Glomerular visceral epithelial cell (primary cell): ENCODE data around the gene RAB5B.
"Not testable (repeated sequence)": the region's sequence is repeated elsewhere in the genome, so short reads cannot be mapped to it uniquely, and the experiment has no call there.

Source experiments
- DNase-seq: peaks from one replicate; pipeline ENCODE4 v3.0.0-alpha.2; 2016; ENCODE audit errors: extremely low spot score

The RAB5B gene

DNA sequence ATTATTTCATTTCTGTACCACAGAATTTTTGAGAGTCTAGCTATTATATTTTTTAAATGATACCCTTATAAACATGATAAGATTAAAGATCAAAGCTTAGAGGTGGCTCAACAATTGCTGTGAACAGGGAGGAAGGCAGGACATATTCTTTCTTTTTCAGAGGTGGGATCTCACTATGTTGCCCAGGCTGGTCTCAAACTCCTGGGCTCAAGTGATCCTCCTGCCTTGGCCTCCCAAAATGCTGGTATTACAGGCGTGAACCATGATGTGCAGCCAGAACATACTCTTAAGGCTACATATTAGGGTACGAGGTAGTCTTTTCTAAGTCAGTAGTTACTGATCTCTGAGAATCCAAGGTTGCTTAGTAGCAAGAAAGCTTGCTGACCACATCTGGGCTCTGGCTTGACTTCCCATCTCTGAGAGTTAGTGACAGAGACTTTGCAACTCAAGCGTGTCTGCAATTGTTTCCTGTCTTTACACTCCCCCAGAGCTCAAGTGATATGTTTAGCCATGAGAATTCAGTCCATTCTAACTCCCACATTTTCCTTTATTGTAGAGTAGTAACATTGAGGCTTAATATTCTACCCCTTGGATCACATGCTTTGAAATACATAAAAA is 8.6 kb downstream of the RAB5B start:
- DNase-seq = peak; percentile 57

DNA sequence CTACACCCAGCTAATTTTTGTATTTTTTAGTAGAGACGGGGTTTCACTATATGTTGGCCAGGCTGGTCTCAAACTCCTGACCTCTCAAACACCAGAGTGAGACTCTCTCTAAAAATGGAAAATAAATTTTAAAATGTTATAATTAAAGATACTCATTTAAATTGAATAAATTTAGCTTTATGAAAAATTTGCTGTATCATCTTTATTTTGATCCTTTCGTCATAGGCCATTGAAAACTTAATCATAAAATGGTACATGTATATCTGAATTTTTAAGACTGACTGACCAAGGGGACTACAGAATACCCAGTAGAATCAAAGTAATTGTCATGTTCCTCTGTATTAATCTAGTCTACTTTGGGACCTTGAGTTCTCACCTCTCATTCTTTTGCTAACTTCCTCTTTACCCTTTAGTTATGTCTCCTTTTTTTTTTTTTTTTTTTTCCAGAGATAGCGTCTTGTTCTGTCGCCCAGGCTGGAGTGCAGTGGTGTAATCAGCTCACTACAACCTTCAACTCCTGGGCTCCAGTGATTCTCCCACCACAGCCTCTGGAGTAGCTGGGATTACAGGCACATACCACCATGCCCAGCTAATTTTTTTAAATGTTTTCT is 9.5 kb downstream of the RAB5B start:
- no peak for DNase-seq

DNA sequence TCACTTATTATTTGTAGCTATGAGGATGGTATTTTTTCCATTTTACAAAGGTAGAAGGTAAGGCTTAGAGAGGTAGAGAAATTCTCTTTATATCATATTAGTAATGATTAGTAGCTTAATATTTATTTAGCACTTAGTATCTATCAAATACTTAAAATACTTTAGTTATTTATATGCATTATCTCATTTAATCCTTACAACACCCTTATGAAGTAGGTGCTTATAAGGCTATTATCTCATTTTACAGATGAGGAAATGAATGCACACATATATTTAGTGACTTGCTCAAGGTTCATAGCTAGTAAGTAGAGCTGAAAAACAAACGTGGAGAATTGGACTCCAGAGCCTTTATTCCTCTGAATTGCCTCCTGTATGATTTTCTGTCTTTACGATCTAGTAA is 11.0 kb downstream of the RAB5B start:
- no peak for DNase-seq

DNA sequence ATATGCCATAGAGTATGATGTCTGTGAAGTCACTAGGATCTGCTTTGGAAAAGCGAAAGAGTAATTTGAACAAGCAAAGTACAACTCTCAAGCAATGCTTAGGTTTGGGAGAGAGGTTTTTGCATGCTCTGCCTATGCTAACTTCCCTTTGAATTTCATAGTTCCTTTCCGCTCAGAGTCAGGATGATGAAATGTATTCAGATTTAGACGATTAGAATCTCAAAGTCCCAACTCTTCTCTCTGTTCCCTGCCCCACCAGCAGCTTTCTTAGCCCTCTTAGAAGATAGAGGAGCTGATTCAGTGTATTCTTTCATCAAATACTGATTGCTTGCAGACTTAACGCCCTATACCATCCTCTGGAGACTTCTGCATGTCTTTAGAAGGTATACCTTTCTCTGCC is 11.5 kb downstream of the RAB5B start:
- DNase-seq = no peak

DNA sequence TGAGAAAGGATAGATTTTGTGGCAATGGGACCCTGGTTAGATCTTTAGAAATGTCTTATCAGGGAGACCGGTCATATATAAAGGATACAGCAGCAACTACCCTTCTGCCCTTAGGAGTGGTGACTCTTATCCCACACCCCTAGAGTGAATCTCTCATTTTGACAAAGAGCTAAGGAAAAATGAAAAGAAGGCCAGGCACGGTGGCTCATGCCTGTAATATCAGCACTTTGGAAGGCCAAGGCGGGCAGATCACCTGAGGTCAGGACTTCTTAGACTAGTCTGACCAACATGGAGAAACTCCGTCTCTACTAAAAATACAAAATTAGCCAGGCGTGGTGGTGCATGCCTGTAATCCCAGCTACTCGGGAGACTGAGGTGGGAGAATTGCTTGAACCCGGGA is 12.1 kb downstream of the RAB5B start:
- not testable (repeated sequence) for DNase-seq

DNA sequence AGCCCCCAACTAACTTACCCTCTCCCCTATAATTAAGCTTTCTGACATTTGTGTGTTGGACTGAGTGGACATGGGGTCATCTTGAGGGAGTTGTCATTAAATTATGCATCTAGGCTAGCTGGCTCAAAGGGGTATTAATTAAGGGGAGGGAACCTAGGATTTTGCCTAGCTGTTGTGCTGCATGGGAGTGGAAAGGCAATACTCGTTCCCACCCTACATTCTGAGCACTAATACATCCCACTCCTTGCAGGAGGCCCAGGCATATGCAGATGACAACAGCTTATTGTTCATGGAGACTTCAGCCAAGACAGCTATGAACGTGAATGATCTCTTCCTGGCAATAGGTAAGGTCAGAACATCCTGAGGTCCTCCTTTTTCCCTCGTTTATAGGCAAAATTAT is 17.2 kb downstream of the RAB5B start:
- DNase-seq = no peak

DNA sequence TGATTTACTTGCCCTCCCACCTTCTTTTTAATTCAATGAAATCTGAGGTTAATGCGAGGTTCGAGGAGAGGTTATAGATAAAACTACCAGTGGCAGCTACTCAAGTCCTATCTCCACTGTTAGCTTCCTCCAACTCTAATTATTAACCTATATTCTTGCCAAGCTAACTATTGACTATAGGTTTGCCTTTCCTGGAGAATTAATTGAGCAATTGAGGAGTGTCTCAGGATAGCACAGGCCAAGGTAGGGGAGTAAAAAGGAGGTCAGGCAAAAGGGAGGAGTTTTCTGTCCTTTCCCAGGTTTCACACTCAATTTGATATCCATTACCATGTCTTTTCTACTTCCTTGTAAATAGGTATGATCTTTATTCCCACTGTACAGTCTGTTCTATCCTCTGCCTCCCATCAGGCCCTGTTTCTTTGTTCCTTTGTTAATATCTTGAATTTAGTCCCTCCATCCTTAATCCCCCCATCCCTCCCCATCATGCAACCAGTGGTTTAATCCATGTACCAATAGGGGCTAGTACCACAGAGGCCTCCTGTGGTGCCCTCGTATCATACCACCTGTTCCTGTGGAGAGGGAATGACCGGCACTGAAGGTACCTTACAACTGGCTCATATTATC is 19.5 kb downstream of the RAB5B start:
- no peak for DNase-seq

DNA sequence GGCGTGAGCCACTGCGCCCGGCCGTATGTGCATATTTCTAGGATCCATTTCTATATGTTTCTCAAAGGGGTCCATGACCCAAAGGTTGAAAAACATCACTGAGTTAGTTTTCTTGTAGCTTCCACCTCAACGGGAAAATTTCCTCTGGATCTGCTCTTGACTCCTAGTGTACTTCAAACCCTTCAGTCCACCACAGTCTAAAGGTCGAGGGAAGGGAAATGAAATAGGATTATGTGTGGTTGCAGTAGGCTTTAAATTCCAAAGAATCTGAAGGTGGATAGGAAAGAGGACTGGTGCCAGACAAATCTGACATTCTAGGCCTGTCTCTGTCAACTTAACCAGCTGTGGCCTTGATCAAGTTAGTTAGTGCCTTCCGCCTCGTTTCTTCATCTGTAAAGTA is 21.5 kb downstream of the RAB5B start:
- DNase-seq = no peak

DNA sequence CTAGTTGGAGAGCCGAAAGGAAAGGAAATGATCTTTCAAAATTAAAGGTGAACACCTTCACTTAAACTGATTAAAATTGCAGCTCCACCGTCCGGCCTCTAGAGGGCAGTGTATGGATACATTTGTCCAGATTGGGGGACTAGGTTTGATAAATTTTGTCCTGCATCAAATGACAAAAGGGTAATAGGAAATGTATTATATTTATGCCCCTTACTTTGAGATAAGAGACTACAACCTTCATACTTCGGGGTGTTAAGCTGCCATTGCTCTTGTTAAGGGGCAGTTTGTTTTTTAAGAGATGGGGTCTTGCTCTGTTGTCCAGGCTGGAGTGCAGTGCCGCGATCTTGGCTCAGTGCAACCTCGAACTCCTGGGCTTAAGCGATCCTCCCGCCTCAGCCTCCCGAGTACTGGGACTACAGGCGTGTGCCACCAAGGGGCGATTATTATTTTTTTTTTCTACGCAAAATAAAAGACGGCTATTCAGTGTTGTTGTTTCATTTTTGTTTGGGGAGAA is 22.4 kb downstream of the RAB5B start:
- peak; percentile 65 for DNase-seq

DNA sequence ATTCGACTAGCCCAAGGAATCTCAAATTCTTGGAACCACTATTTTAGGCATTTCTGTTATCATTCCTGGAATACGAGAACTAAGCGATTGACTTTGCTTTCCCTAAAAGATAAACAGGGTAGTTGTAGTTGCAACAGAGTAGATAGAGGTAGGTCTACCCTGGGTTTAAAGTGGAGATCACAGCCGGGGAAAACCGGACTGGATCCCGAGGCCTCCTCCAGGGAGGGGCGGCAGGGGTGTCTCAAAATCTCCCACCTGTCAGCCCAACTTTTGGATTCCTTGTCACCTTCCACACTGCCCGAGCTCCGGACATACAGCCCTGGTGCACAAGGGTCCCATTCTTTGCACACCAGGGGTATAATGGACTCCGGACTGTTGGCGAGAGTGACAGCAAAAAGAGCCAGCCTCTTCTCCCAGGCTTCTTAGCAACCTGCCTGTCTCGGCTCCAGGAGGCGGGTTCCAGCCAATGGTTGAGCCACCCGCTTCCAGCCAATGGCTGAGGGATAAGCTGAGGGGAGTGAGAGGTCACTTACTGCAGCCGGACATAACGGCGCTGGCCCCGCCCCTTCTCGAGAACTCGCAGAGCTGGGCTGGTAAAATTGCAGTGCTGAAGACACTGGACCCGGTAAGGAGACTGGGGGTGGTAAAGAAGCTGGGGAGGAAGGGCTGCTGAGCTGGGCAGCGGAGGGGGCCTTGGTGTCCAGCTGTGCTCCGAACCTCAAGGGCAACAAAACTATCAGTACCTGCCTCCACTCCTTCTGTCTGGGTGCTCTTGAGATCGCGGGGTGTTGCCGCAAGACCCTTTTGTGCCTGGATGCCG is 23.0 kb downstream of the RAB5B start, which contains the start of gene SUOX:
Gene SUOX (plus strand): TSS at position 562 of the 820 bp plus-strand sequence. CDS start 4,946 bp downstream, outside the sequence.
- DNase-seq = peak; percentile 97

DNA sequence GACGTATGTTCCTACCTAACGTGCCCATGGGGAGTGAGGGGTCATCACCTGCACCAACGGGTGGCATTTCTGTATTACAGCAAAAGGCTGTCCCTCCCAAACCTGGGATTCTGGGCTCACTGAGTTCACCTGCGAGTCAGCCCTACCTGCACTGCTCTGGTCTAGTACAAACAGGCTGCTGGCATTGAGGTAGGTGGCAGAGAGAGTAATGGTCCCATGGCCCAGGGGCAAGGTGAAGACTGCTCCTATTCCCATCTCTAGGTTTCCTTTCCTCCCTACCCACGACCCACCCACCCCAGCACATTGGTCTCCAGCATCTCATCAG is 23.6 kb downstream of the RAB5B start:
- DNase-seq = no peak

DNA sequence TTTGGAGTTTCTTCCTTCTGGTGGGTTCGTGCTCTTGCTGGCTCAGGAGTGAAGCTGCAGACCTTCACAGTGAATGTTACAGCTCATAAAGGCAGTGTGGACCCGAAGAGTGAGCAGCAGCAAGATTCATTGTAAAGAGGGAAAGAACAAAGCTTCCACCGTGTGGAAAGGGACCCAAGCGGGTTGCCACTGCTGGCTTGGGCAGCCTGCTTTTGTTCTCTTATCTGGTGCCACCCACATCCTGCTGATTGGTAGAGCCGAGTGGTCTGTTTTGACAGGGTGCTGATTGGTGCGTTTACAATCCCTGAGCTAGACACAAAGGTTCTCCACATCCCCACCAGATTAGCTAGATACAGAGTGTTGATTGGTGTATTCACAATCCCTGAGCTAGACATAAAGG is 25.6 kb downstream of the RAB5B start:
- DNase-seq = not testable (repeated sequence)

DNA sequence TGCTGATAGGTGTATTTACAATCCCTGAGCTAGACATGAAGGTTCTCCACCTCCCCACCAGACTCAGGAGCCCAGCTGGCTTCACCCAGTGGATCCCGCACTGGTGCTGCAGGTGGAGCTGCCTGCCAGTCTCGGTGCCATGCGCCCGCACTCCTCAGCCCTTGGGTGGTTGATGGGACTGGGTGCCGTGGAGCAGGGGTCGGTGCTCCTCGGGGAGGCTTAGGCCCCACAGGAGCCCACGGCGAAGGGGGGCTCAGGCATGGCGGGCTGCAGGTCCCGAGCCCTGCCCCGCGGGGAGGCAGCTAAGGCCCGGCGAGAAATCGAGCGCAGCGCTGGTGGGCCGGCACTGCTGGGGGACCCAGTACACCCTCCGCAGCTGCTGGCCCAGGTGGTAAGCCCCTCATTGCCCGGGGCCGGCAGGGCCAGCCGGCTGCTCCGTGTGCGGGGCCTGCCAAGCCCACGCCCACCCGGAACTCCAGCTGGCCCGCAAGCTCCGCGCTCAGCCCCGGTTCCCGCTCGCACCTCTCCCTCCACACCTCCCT is 26.2 kb downstream of the RAB5B start:
- not testable (repeated sequence) for DNase-seq

DNA sequence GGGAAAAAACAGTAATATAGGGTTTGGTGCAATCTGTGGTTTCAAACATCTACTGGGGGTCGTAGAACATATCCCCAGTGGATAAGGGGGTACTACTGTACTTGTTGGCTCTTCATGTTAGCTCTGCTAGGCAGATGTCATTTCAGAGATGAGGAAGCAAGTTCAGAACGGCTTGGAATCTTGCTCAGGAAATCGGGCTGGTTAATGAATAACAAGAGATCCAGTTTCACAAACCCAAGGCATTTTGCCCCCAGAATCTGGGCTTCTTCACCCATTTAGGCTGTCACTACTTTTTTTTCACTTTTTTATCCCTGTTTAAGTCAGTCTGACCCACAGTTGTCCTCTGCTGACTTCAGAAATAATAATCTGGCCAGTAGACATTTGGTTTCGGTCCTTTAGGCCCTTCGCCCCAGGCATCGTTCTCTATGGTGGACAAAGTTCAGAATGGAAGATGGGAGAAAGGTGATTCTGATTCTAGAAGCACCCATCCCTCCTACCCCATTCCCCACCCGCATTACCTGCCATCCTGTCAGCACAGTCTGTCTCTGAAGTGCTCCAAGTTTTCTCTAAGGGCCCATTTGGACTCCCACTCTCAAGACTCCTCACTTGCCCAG is 27.7 kb downstream of the RAB5B start:
- DNase-seq = peak; percentile 38

DNA sequence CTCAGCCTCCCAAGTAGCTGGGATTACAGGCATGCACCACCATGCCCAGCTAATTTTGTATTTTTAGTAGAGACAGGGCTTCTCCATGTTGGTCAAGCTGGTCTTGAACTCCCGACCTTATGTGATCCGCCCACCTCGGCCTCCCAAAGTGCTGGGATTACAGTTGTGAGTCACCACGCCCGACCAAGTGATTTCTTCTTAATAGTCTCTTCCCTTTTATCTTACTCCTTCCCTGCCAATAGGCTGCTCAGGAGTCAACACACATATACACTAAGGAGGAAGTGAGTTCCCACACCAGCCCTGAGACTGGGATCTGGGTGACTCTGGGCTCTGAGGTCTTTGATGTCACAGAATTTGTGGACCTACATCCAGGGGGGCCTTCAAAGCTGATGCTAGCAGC is 29.5 kb downstream of the RAB5B start:
- not testable (repeated sequence) for DNase-seq

DNA sequence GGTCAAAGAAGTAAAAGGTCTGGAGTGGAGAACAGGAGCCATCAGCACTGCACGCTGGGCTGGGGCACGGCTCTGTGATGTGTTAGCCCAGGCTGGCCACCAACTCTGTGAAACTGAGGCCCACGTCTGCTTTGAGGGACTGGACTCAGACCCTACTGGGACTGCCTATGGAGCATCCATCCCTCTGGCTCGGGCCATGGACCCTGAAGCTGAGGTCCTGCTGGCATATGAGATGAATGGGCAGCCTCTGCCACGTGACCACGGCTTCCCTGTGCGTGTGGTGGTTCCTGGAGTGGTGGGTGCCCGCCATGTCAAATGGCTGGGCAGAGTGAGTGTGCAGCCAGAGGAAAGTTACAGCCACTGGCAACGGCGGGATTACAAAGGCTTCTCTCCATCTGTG is 30.3 kb downstream of the RAB5B start:
- DNase-seq = no peak

DNA sequence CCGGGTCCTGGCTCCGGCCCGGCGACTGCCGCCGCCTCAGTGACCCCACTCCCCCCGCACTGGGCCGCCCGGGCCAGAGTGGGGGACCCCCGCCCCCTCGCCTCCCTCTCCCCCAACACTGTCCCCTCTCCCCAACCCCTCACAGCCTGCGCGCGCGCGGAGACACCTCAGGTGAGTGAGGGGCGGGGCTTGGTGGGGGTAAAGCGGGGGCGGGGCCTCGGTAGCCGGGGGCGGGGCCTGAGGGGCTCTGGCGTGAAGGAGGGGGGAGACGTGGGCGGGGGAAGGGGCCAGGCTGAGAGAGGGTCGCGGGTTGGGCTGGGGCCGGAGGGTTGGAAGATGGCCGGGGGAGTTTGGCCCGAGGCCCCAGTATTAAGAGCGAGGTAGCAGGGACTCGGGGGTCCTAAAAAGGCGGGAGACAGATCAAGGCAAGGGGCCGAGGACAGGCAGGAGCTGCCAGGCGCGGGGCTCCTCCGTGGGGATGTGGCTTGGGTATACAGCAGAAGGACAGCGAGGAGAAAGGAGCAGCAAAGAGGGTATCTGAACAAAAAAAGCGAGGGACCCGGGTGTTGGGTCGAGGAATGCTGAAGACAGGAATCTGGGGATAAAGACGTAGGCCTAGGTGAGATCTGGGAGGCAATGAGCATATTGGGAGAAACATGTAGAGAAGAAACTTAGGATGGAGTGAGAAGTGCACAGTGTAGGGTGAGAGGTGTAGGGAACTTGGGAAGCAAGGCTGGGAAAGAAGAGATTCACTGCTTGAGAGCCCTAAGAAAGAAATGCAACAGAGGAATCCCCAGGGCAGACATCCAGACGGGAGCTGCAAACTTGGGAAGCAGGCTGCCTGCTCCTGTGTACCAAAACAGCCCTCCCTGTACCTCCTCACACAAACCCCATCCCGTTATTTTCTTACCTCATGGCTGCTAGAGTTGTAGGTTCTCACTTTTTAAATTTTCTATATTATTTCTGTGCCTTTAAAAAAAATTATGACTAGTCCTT is 34.0 kb downstream of the RAB5B start:
- peak; percentile 40 for DNase-seq

DNA sequence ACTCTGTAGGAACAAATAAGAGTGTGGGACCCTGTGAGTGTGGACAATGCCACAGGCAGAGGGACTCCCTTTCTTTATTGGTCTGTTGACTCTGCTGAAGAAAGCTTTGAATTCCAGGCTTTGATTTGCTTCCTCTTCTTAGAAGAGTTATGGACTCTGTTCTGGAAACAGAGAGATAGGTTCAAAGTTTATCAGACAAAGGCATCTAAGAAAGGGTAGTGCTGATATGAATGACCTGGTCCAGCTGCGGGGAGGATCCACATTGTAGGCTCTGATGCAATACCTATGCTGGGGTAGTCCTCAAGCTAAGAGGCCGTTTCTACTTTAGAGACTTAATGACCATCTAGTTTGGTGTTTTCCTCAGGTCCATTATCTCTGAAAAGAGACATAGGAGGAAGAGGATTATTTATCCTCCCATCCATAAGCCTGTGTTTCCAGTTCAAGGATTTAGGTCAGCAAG is 36.3 kb downstream of the RAB5B start:
- DNase-seq = no peak

DNA sequence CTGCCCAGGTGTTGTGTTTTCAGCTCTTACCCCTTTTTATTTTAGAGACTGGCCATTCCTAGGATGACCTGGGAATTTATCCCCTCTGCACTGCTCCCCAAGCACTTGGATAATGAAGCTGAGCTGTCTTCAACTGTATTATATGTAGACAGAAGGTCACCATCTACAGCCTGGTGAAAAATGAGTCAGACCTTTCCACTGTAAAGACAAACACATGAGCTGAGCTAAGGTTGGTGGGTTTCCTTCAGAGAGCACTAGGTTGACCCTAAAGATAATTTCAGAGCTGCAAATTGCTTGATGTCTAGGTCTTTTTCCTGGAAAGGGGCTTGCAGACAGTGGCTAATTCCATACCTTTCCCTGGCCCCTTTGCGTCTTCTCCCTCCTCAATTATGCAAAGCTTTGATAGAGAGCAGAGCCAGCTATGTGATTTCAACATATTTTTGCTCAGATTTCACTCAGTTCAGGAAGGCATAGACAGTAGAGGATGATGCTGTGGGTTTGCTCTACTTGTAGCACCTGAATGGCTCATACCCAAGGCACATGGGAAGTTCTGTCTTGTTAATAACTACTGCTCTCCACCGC is 37.7 kb downstream of the RAB5B start:
- DNase-seq = no peak

DNA sequence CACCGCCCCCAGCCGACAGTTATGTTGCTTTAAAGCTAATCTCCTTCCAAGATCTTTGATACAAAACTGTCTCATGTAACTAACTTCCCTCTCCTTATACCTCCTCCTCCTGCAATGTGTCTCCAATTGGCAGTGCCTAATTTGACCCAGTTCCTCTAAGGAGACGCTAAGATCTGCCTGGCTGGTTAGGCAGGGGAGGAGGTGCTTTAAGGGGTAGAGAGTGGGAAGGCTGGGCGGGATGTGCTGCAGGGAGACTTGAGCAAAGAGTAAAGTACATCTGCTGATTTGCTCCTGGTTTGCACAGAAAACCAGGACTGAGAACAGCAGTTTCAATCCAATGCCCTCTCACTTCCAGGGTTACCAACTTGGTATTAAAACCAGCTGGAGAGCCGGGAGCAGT is 39.6 kb downstream of the RAB5B start:
- DNase-seq = no peak
